ENCODE measurements around the gene ARL17B.
A peak's percentile ranks its signal among the peaks of the same experiment; 100 is the strongest.
"Not testable (repeated sequence)": the region's sequence is repeated elsewhere in the genome, so short reads cannot be mapped to it uniquely, and the experiment has no call there.

ARL17B gene

DNA sequence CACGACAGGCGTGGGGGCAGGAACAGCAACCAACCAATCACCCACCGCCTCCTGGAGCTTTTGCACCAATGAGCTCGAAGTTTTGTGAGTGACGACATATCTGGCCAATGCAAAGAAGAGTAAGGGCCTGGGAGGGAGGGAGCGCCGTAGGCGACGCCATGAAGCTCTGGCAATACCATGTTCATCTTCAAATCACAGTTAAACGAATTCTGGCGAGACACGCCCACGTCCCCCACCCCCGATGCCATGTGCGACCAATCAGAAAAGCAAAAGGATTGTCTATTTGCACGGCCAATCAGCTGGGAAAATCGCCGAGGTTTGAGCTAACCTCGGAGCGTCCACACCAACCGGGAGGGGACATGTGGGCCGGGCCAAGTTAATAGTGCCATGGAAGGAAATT, at the start of gene ARL17B:
TSS of gene ARL17B (minus strand) at position 12 of the 400 bp plus-strand sequence. CDS start 3,369 bp downstream, outside the sequence.
- DNase-seq, result not testable (repeated sequence)

DNA sequence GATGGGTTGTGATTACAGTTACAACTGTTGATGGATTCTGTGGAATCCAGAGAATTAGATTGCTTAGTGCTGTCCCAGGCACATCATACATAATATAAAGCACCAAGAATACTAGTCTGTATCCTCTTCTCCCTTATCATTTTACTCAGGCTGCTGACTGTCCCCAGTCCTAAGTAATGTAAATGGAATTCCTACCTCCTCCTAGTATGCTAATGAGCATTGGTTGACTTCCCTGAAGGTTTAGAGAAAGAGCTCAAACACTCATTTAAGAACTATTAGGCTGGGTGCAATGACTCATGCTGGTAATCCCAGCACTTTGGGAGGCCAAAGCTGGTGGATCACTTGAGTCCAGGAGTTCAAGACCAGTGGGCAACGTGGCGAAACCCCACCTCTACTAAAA, 48.3 kb upstream of the ARL17B start:
- DNase-seq, result not testable (repeated sequence)

DNA sequence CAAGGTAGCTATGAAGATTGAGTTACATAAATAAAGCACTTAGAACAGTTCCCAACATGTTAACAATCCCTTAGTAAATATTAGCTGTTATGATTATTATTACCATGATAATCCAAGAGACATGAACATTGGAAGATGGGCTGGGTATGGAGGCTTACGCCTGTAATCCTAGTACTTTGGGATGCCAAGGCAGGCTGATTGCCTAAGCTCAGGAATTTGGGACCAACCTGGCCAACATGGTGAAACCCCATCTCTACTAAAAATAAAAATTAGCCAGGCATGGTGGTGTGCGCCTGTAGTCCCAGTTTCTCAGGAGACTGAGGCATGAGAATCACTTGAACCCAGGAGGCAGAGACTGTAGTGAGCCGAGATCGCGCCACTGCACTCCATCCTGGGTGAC, 45.6 kb upstream of the ARL17B start:
- DNase-seq, result not testable (repeated sequence)

GRCh38 chr17:46401033-46401787, 39.6 kb upstream of the ARL17B start:
- not testable (repeated sequence) for DNase-seq

GRCh38 chr17:46400543-46400942, 39.0 kb upstream of the ARL17B start:
- not testable (repeated sequence) for DNase-seq

GRCh38 chr17:46399993-46400392, 38.4 kb upstream of the ARL17B start:
- DNase-seq, result not testable (repeated sequence)

DNA sequence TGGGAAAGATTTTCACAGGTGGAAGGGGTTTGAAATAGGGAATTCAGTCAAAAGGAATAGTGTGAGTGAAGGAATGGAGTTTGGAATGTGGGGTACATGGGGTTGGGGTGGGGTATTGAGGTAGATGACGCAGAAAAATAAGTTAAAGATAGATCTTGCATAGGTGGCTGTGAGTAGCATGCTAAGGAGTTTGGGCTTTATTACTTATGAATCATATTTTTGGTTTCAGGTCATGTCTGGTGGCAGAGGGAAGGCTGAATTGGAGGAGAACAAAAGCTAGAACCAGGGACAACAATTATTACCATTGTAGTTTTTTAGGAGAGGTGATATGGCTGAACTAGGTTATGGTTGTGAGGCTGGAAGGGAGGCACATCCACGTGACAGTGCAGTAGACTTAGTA, 34.7 kb upstream of the ARL17B start:
- DNase-seq, result not testable (repeated sequence)

DNA sequence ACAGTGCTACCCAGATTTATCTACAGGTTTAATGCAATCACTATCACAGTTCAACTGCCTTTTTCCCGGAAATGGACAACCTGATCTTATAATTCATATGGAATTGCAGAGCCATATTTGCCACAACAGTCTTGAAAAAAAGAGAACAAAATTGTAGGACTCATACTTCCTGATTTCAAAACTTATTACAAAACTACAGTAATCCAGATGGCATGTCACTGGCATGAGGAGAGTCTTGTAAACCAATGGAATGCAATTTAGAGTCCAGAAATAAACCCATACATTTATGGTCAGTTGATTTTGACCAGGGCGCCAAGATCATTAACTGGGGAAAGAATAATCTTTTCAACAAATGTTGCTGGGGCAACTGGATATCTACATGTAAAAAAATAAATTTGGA, 32.1 kb upstream of the ARL17B start:
- not testable (repeated sequence) for DNase-seq

GRCh38 chr17:46385491-46385890, 23.9 kb upstream of the ARL17B start:
- not testable (repeated sequence) for DNase-seq

DNA sequence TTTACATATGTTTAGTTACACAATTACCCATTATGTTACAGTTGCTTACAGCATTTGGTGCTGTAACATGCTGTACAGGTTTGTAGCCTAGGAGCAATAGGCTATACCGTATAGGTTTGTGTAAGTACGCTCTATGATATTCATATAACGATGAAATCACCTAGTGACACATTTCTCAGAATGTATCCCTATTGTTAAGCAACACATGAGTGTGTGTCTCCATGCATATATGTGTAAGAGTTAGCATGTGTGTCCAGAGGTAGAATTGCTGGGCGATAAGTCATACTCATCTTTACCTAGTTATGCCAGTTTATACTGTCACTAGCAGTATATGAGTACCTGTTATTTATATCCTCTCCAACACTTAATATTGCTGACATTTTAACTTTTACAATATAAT, 21.6 kb upstream of the ARL17B start:
- DNase-seq, result not testable (repeated sequence)

DNA sequence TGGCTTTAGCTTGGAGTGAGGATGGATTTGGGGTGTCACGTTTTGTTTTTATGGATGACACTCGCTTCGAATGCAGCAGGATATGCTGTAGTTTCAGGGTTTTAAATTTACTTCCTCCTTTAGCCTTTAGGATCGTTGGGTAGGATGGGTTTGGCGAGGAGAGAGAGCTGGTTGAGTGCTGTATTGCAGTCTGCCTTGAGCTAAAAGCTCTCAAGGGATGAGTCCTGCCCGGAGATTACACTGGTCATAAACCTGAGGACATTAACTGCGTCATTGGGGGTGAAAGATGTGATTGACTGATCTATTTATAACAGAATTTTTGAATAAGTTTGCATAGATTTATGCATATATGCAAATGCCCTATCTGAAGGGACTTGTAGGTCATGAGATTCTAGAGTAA, 11.9 kb upstream of the ARL17B start:
- DNase-seq, result not testable (repeated sequence)

DNA sequence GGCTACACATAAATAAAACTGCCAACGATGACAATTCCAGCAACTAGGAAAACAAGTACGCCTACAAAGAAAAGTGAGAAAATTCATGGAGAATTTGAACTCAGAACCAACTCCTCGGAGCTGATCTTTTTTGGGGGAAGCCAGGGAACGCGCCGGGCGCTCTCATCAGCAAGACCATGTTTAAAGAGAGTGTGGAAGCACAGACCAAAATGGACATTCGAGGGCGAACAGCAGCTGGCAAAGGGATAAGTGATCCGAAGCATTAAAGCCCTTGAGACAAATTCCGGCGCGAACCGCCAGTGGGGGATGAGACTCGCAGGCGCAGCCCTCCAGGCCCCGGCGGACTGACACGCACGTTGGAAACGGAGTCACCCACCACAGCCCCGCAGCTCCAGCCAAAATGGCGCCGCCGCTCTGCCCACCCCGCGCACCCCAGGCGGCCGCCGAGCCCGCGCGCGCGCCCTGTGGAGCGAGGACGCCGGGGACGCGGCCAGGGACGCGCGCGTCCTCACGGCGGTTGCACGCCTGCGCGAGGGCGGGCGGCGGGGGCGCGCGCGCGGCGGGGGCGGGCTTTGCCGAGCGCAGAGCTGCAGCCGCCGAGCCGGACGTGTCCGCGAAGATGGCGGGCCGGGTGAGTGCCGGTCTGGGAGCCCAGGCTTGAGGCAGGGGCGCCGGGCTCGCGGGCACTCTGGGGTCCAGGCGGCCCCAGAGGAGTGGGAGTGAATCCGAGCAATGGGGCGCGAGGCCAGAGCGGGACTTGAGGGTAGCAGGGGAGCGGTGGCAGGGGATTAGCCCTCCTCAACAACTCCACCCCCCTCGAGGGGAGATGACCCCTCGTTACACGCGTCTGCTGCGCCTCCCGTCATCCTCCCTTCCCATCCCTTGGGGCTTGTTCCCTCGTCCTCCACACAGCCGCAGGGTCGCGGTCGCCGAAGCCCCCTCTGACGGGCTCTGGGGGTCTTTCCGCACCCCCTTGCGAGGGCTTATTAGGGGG, 11.0 kb upstream of the ARL17B start:
- not testable (repeated sequence) for DNase-seq

DNA sequence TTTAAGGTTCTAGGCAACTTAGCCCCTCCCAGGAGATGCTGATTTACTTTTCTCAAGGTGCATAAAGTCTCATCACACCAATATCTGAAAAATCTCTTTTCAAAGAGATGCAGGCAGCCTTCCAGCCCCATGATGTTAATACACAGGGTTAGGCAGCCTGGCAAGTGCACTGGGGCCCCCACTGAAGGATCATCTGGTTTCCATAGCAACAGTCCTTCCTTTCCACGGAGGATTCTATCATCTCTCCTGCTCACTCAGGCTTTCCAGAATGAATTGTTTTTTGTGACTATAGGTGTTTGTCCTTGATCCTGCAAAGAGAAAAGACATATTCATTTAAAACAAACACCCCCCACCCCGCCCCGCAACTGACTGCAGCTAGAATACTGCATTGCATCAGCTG, 6.0 kb upstream of the ARL17B start:
- DNase-seq, result not testable (repeated sequence)

- not testable (repeated sequence) for DNase-seq
Observed at GRCh38 chr17:46361145-46361735, 326 bp downstream of the ARL17B start.

DNA sequence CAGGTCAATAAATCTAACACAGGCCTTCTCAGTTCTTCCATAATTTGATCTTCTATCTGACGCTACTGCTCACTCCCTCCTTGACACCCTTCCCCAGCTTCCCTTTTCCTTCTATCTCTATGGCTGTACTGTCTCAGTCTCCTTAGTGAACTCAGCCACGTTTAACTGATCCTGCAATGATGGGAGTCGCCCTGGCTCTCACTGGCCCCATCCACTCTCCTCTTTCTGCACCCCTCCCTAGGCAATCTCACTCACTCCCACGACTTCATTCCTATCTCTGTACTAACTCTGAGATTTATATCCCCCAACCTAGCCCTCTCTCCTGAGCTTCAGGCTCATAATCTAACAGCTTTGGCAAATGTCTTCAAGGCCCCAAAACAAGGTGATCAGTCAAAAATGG, 7.7 kb downstream of the ARL17B start:
- not testable (repeated sequence) for DNase-seq

DNA sequence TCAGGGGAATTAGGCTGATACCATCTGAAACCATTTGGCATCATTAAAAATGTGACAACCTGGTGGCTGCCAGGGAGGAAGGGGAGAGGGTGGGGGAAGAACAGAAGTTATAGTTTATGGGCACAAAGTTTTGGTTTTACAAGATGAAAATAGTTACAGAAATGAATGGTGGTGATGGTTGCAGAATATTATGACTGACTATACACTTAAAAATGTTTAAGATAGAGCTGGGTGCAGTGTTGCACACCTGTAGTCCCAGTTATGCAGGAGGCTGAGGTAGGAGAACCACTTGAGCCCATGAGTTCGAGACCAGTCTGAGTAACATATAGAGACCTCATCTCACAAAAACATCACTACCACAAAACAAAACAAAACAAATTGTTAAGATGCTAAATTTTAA, 12.5 kb downstream of the ARL17B start:
- DNase-seq, result not testable (repeated sequence)

DNA sequence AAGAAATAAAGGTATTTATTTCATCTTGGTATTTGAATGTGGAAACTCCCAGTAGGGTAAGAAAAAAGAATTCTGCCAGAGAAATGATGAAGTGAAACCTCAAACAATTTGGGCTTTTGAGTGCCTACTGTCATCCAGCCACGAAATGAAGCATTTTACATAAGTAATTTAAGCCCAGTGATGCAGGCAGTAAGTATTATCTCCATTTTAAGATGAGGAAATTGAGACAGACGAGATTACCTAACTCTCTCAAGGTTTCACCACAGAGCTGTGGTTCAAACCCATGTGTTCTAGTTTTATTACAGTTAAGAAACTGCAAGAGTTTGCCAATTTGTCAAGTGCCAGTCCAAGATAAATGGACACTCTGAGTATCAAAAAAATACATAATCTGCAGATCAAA, 13.2 kb downstream of the ARL17B start:
- not testable (repeated sequence) for DNase-seq

- not testable (repeated sequence) for DNase-seq
Observed at GRCh38 chr17:46342131-46342530, 19.4 kb downstream of the ARL17B start.

DNA sequence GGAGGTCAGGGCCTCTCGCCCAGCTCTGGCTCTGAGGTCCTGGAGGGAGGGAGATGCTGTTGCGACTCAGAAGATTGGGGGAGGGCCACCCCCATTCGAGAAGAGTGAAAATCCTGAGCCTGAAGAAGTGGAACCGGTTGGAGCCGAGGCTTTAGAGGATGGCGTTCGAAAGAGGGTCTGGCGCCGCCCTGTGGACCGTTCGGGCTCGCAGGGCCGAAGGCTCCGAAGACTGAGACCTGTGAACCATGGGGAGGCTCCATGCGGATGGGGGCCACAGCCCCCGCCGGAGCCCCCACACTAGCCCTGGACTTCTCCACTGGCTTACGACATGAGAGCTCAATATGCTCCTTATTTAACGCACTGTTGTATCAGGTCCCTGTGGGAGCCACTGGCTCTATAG, 20.3 kb downstream of the ARL17B start:
- not testable (repeated sequence) for DNase-seq

DNA sequence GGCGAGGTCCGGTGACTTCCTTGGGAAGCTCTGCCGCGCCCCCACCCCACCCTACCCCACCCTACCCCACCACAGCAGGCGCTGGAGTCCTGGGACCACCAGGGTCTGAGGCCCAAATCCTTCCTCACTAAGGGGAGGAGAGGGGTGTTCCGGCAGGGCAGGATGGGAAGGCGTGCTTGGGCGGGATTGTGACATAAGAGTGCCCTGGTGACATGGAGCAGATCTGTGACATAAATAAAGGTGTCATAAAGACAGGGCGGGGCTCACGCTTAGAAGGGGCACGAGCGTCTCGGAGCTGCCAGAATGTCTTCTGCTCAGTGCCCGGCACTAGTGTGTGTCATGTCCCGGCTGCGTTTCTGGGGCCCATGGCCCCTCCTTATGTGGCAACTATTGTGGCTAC, 66.7 kb downstream of the ARL17B start, which contains the start of gene LRRC37A:
TSS of gene LRRC37A (plus strand) at position 301 of the 400 bp plus-strand sequence. CDS start at position 304, 3 bp downstream.
- DNase-seq, result not testable (repeated sequence)

GRCh38 chr17:46291618-46292017, 69.9 kb downstream of the ARL17B start:
- DNase-seq, result not testable (repeated sequence)

GRCh38 chr17:46290906-46291546, 70.5 kb downstream of the ARL17B start:
- peak; percentile 49 for DNase-seq

All from KG1 (cell line).